Measurements from ENCODE around the gene CARD11.

The CARD11 gene

DNA sequence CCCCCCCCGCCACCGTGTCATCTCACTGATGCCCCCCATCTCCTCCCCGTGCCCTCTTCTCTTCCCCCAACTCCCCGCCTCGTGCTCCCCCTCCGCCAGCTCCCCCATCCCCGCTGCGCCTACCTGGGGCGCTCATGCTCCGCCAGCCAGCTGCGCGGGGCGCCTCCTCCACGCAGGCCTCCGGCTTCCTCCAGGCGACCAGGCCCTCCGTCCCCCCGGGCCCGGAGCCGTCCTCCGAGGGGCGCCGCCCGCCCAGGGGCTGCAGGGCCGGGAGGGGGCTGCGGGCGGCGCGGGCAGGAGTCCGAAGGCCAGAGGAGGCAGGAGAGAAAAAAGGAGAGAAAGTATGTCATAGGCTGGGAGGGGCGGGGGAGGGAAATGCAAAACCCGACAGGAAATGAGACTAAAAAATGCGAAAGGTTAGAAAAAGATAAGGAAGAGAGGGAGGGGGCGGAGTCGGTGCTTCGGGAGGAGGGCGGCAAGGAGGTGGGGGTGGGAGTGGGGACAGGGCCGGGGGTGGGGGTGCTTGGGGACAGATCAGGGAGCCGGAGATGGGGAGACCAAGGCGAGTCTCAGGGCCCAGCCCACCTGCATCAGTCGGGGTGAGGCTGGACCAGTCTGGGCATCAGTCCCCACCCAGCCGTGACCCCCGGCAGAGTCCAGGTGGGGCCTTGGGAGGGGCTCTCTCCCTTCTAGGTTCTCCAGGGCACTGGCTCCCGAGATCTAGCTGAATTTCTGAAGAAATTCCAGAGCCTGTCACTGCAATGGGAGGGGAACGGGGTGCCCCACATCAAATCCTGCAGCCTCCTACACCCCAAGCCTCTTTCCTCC is at the start of gene CARD11:
Gene CARD11 (minus strand): TSS at position 324 of the 828 bp plus-strand sequence. CDS start 85,361 bp downstream, outside the sequence.
- peak; percentile 85 for DNase-seq (ENCODE audit: low spot score)
- TF ChIP-seq CTCF (IDR thresholded peaks at IDR 0.05; ENCODE audit: extremely low read depth, missing control alignments): no peak

- DNase-seq (ENCODE audit: low spot score): peak; percentile 66
- TF ChIP-seq CTCF (IDR thresholded peaks at IDR 0.05; ENCODE audit: extremely low read depth, missing control alignments): no peak
Observed at GRCh38 chr7:3092468-3092867, 48.8 kb upstream of the CARD11 start.

DNA sequence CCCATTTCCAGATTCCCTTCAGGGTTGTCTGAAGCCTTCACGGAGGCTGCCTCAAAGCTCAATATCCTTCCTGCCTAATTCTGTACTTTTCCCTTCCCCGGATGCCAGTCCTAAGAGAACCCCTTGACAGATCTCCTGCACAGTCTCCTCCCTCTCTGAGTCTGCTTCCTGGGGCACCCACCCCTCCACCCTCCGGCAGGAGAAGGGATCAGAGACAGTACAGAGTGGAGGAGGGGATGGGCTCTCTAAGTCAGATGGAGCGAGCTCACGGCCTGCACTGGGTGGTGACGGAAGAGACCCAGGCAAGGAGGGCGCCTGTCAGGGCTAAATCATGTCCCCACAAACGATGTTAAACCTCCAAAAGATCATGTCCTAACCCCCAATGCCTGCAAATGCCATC is 48.0 kb upstream of the CARD11 start:
- DNase-seq (ENCODE audit: low spot score): no peak
- TF ChIP-seq CTCF (IDR thresholded peaks at IDR 0.05; ENCODE audit: extremely low read depth, missing control alignments): no peak

DNA sequence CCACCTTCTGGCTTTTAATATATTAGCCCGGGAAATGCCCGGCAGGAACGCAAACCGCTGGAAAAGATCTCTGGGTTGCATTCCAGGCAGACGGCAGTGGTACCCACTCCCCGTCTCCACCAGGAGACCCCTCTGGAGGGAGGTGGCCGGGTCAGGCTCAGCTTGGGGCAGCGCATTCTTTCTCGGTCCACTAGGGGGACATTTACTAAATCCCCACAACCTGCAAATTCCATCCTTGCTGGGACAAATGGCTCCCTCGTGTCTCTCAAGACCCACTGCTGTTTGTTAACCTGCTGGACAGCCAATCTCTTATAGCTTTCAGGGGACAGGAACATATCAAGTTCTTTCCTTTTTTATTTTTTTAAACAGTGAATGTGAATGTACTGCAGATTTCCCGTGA is 45.8 kb upstream of the CARD11 start:
- no peak for TF ChIP-seq CTCF (IDR thresholded peaks at IDR 0.05; ENCODE audit: extremely low read depth, missing control alignments)
- DNase-seq (ENCODE audit: low spot score): no peak

DNA sequence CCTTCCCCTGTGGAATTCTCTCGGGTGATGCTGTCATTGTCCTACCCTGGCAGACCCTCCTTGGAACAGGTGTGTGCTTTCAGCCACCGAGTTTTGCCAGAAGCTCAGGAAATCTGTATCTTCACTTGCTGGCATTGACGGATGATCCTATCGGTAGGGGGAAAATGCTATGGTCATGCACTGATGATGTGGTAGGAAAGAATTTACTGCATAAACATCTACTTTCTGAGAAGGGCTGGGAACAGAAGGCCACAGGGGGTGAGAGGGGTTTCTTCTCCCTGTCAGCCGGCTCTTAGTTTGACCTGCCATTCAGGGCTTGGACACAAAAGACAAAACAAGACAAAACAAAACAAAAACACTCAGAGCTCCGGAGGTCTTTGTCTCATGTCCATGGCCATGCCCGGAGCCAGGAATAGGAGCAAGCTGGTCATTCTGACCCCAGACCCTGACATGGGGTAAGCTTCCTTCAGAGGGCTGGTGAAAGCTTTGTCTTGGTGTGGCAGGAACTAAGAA is 43.6 kb upstream of the CARD11 start:
- no peak for TF ChIP-seq CTCF (IDR thresholded peaks at IDR 0.05; ENCODE audit: extremely low read depth, missing control alignments)
- no peak for DNase-seq (ENCODE audit: low spot score)

DNA sequence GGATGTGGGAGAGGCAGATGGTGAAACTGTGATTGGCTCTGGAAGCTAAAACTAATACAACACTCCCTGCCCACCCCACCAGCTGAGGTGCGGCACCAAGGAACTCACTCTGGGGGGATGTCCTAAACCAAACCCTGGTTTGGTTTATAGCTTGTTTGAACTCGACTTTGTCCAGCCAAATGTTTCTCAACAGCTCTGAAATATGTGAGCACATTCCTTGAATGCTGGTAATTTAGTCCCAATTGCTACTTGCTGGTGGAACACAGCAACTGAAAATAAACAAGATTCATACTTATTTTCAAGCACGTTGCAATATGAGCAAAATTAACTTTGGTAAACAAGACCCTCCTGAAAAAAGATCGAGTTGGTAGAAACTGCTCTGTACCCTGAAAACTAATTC is 39.7 kb upstream of the CARD11 start:
- TF ChIP-seq CTCF (IDR thresholded peaks at IDR 0.05; ENCODE audit: extremely low read depth, missing control alignments): no peak
- DNase-seq (ENCODE audit: low spot score): no peak

GRCh38 chr7:3082831-3083230 is 39.2 kb upstream of the CARD11 start:
- no peak for TF ChIP-seq CTCF (IDR thresholded peaks at IDR 0.05; ENCODE audit: extremely low read depth, missing control alignments)
- DNase-seq (ENCODE audit: low spot score): no peak

Data from GM20000 (cell line).